GM12878 (cell line): ENCODE results near the gene PPP1R2. TPM values are rescaled to one million over a fixed set of nuclear protein-coding genes. Genes with fewer than 3 reads are reported as not detected.

Source experiments
- ATF2 ChIP-seq: IDR thresholded peaks from 2 replicates; pipeline ENCODE4 v1.6.1; 2012; ENCODE audit warnings: low read length, inconsistent platforms
- BACH1 ChIP-seq: fragments of 450-650 bp; IDR thresholded peaks from 2 replicates; pipeline ENCODE4 v1.6.1; 2017; ENCODE audit warnings: mild to moderate bottlenecking, borderline replicate concordance
- BHLHE40 ChIP-seq, 2 experiments: fragments of 450-650 bp in 1 of 2; IDR thresholded peaks; 2 replicates each; pipeline ENCODE4 v1.6.1; 2011 to 2017; ENCODE audit warnings: low read depth in 2 of 2, borderline replicate concordance in 1 of 2, improper control_type of control experiment in 1 of 2, low read length in 1 of 2, mild to moderate bottlenecking in 1 of 2
- CEBPZ ChIP-seq: fragments of 150-350 bp; IDR thresholded peaks from 2 replicates; pipeline ENCODE4 v1.6.1; 2016; ENCODE audit warnings: low read depth, low read length
- CHD2 ChIP-seq: IDR thresholded peaks from 2 replicates; pipeline ENCODE4 v1.6.1; 2011; ENCODE audit warnings: low read depth, low read length, improper control_type of control experiment, borderline replicate concordance
- CREB1 ChIP-seq: IDR thresholded peaks from 2 replicates; pipeline ENCODE4 v1.6.1; 2012; ENCODE audit warnings: low read depth, mild to moderate bottlenecking, inconsistent platforms
- CREM ChIP-seq: IDR thresholded peaks from 2 replicates; pipeline ENCODE4 v1.6.1; 2014; ENCODE audit warnings: antibody characterized with exemption, low read depth
- DPF2 ChIP-seq: fragments of 450-650 bp; IDR thresholded peaks from 2 replicates; pipeline ENCODE4 v1.6.1; 2017; ENCODE audit warnings: mild to moderate bottlenecking
- HSF1 ChIP-seq: fragments of 150-350 bp; IDR thresholded peaks from 2 replicates; pipeline ENCODE4 v1.6.1; 2014; ENCODE audit warnings: mild to moderate bottlenecking, low read depth, low read length
- MEF2B ChIP-seq: fragments of 450-650 bp; IDR thresholded peaks from 2 replicates; pipeline ENCODE4 v1.6.1; 2018; ENCODE audit warnings: mild to moderate bottlenecking, moderate library complexity; ENCODE audit not compliant: partially characterized antibody, poor library complexity, severe bottlenecking
- NBN ChIP-seq: fragments of 450-650 bp; IDR thresholded peaks from 2 replicates; pipeline ENCODE4 v1.6.1; 2016
- NFIC ChIP-seq: IDR thresholded peaks from 2 replicates; pipeline ENCODE4 v1.6.1; 2012; ENCODE audit warnings: low read depth, mild to moderate bottlenecking, inconsistent platforms, low read length, moderate library complexity
- PAX5 ChIP-seq: IDR thresholded peaks from 2 replicates; pipeline ENCODE4 v1.6.1; 2011; ENCODE audit warnings: low read depth, low read length, borderline replicate concordance
- SKIL ChIP-seq: fragments of 450-650 bp; IDR thresholded peaks from 2 replicates; pipeline ENCODE4 v1.6.1; 2017; ENCODE audit warnings: mild to moderate bottlenecking, low read depth, inconsistent platforms; ENCODE audit not compliant: poor library complexity, severe bottlenecking
- TCF12 ChIP-seq: IDR thresholded peaks from 2 replicates; pipeline ENCODE4 v1.6.1; 2011; ENCODE audit warnings: low read depth, mild to moderate bottlenecking, low read length
- TCF3 ChIP-seq: IDR thresholded peaks from 2 replicates; pipeline ENCODE4 v1.6.1; 2012; ENCODE audit warnings: low read depth, mild to moderate bottlenecking, low read length, borderline replicate concordance; ENCODE audit not compliant: insufficient read depth
- WRNIP1 ChIP-seq: IDR thresholded peaks from 2 replicates; pipeline ENCODE4 v1.6.1; 2011; ENCODE audit warnings: low read depth, low read length, improper control_type of control experiment, borderline replicate concordance
- YY1 ChIP-seq: IDR thresholded peaks from 2 replicates; pipeline ENCODE4 v1.6.1; 2011; ENCODE audit warnings: low read depth, mild to moderate bottlenecking, low read length
- ZBED1 ChIP-seq: IDR thresholded peaks from 2 replicates; pipeline ENCODE4 v1.6.1; 2016; ENCODE audit warnings: borderline replicate concordance
- ZNF217 ChIP-seq: fragments of 450-650 bp; IDR thresholded peaks from 2 replicates; pipeline ENCODE4 v1.6.1; 2017; ENCODE audit warnings: antibody characterized with exemption, mild to moderate bottlenecking
- ZNF384 ChIP-seq: IDR thresholded peaks from 2 replicates; pipeline ENCODE4 v1.6.1; 2012; ENCODE audit warnings: low read depth, mild to moderate bottlenecking, low read length, improper control_type of control experiment, borderline replicate concordance
- polyA plus RNA-seq, 11 experiments: library from polyadenylated mRNA; depleted of rRNA in 4 of 11; unstranded in 6 of 11; stranded (reverse) in 5 of 11; fragments of >200 nt; fragmentation: Nextera tagmentation in 4 of 11; fragmentation: Illumina TruSeq in 1 of 11; extraction: Ambion mirVana in 4 of 11; extraction: Trizol in 1 of 11; gene quantifications; 1 replicate in 1 of 11; 2 replicates in 10 of 11; pipeline versions ENCODE4 v1.2.1 to v1.2.3, GENCODE V29; 2011 to 2016; ENCODE audit warnings: inconsistent platforms in 2 of 11, missing spikeins in 2 of 11, low read depth in 1 of 11
- total RNA-seq, 4 experiments: library from RNA; depleted of rRNA in 3 of 4; stranded (reverse); fragments of >200 nt in 3 of 4; fragmentation: Illumina TruSeq in 1 of 4; extraction: Trizol in 1 of 4; gene quantifications; 2 replicates each; pipeline versions ENCODE4 v1.2.1 to v1.2.3, GENCODE V29; 2013 to 2021

Gene PPP1R2
- total and polyA plus RNA-seq, 10 of the 15 experiments (the other 5 are each of a cell fraction or from before 2014, with no cell fraction given): 10.5 to 116 (median 46.9) TPM

- peak; percentile 42 for TF ChIP-seq DPF2
- TF ChIP-seq CHD2: 0 out of 2 replicates have a peak, but pooled peaks have one; percentile 27
- TF ChIP-seq ZNF384: no peak
- TF ChIP-seq NBN: 0 out of 2 replicates have a peak, but pooled peaks have one; percentile 31
- TF ChIP-seq CEBPZ: no peak
- TF ChIP-seq BHLHE40 (IDR thresholded peaks at IDR 0.05; ENCODE audit: borderline replicate concordance in 1 of 2, low read depth in 2 of 2, low read length in 1 of 2): peak; percentile 26 to 54; a peak in 1 of 4 replicates
- no peak for TF ChIP-seq HSF1
- peak; percentile 72 for TF ChIP-seq MEF2B
- peak; percentile 93; the same call in 1 of the 2 replicates for TF ChIP-seq TCF3
- 0 out of 2 replicates have a peak, but pooled peaks have one; percentile 63 for TF ChIP-seq ZNF217
- 0 out of 2 replicates have a peak, but pooled peaks have one; percentile 49 for TF ChIP-seq PAX5
- peak; percentile 25; the same call in 1 of the 2 replicates for TF ChIP-seq BACH1
- TF ChIP-seq SKIL: peak; percentile 48
- peak; percentile 86 for TF ChIP-seq CREB1
- TF ChIP-seq WRNIP1: no peak
- TF ChIP-seq ATF2: peak; percentile 61; the same call in 1 of the 2 replicates
- peak; percentile 77; the same call in 1 of the 2 replicates for TF ChIP-seq TCF12
- TF ChIP-seq YY1: peak; percentile 73
- peak; percentile 37; the same call in 1 of the 2 replicates for TF ChIP-seq NFIC
- TF ChIP-seq CREM: peak; percentile 86; the same call in 1 of the 2 replicates
- TF ChIP-seq ZBED1: peak; percentile 76; the same call in 1 of the 2 replicates
Measured at GRCh38 chr3:195537995-195538394, 5.1 kb downstream of the PPP1R2 start (continued).
